Measurements from ENCODE around the gene NR2E1. TPM values are rescaled to one million over a fixed set of nuclear protein-coding genes. Genes with fewer than 3 reads are reported as not detected.
A peak's percentile ranks its signal among the peaks of the same experiment; 100 is the strongest.

Gene NR2E1
- total and polyA plus RNA-seq, 2 of the 13 experiments (the other 11 are each of a cell fraction or from before 2014, with no cell fraction given) = not detected

- TF ChIP-seq, protein P1, sequence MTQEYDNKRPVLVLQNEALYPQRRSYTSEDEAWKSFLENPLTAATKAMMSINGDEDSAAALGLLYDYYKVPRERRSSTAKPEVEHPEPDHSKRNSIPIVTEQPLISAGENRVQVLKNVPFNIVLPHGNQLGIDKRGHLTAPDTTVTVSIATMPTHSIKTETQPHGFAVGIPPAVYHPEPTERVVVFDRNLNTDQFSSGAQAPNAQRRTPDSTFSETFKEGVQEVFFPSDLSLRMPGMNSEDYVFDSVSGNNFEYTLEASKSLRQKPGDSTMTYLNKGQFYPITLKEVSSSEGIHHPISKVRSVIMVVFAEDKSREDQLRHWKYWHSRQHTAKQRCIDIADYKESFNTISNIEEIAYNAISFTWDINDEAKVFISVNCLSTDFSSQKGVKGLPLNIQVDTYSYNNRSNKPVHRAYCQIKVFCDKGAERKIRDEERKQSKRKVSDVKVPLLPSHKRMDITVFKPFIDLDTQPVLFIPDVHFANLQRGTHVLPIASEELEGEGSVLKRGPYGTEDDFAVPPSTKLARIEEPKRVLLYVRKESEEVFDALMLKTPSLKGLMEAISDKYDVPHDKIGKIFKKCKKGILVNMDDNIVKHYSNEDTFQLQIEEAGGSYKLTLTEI (CRISPR knock-in tag; conservative IDR thresholded peaks at IDR 0.05) = no peak
- peak; percentile 89 for TF ChIP-seq HNRNPL (IDR thresholded peaks at IDR 0.05; ENCODE audit: low read depth, low read length)
- TF ChIP-seq ZFP37 (CRISPR knock-in tag; IDR thresholded peaks at IDR 0.05; ENCODE audit: borderline replicate concordance) = no peak
- no peak for TF ChIP-seq ZNF550 (CRISPR knock-in tag; IDR thresholded peaks at IDR 0.05; ENCODE audit: borderline replicate concordance)
- TF ChIP-seq STAG1 (CRISPR knock-in tag; IDR thresholded peaks at IDR 0.05) = no peak
- TF ChIP-seq ZNF441 (CRISPR knock-in tag; IDR thresholded peaks at IDR 0.05; ENCODE audit: borderline replicate concordance) = no peak
- no peak for TF ChIP-seq ZNF841 (CRISPR knock-in tag; IDR thresholded peaks at IDR 0.05; ENCODE audit: borderline replicate concordance)
- TF ChIP-seq FOXA1 (IDR thresholded peaks at IDR 0.05) = no peak
- TF ChIP-seq FOXA1 (CRISPR knock-in tag; IDR thresholded peaks at IDR 0.05) = peak; percentile 54
- TF ChIP-seq HDAC2 (CRISPR knock-in tag; IDR thresholded peaks at IDR 0.05) = peak; percentile 49; the same call in 1 of the 2 replicates
- TF ChIP-seq, protein P2, sequence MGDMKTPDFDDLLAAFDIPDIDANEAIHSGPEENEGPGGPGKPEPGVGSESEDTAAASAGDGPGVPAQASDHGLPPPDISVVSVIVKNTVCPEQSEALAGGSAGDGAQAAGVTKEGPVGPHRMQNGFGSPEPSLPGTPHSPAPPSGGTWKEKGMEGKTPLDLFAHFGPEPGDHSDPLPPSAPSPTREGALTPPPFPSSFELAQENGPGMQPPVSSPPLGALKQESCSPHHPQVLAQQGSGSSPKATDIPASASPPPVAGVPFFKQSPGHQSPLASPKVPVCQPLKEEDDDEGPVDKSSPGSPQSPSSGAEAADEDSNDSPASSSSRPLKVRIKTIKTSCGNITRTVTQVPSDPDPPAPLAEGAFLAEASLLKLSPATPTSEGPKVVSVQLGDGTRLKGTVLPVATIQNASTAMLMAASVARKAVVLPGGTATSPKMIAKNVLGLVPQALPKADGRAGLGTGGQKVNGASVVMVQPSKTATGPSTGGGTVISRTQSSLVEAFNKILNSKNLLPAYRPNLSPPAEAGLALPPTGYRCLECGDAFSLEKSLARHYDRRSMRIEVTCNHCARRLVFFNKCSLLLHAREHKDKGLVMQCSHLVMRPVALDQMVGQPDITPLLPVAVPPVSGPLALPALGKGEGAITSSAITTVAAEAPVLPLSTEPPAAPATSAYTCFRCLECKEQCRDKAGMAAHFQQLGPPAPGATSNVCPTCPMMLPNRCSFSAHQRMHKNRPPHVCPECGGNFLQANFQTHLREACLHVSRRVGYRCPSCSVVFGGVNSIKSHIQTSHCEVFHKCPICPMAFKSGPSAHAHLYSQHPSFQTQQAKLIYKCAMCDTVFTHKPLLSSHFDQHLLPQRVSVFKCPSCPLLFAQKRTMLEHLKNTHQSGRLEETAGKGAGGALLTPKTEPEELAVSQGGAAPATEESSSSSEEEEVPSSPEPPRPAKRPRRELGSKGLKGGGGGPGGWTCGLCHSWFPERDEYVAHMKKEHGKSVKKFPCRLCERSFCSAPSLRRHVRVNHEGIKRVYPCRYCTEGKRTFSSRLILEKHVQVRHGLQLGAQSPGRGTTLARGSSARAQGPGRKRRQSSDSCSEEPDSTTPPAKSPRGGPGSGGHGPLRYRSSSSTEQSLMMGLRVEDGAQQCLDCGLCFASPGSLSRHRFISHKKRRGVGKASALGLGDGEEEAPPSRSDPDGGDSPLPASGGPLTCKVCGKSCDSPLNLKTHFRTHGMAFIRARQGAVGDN (CRISPR knock-in tag; IDR thresholded peaks at IDR 0.05) = peak; percentile 66
- TF ChIP-seq REPIN1 (CRISPR knock-in tag; IDR thresholded peaks at IDR 0.05; ENCODE audit: borderline replicate concordance, low read depth) = no peak
- TF ChIP-seq HNF1B (CRISPR knock-in tag; IDR thresholded peaks at IDR 0.05) = peak; percentile 36; the same call in 1 of the 2 replicates
- no peak for TF ChIP-seq ZBTB44 (CRISPR knock-in tag; IDR thresholded peaks at IDR 0.05)
- peak; percentile 54; the same call in 1 of the 2 replicates for TF ChIP-seq HMG20A (CRISPR knock-in tag; IDR thresholded peaks at IDR 0.05; ENCODE audit: borderline replicate concordance)
- TF ChIP-seq DZIP1 (CRISPR knock-in tag; IDR thresholded peaks at IDR 0.05) = no peak
- 0 out of 2 replicates have a peak, but pooled peaks have one; percentile 25 for TF ChIP-seq SOX5 (CRISPR knock-in tag; IDR thresholded peaks at IDR 0.05; ENCODE audit: borderline replicate concordance)
- peak; percentile 73 for TF ChIP-seq SALL1 (CRISPR knock-in tag; IDR thresholded peaks at IDR 0.05)
- no peak for TF ChIP-seq ZNF235 (CRISPR knock-in tag; IDR thresholded peaks at IDR 0.05; ENCODE audit: borderline replicate concordance)
Measured at GRCh38 chr6:108200631-108201030, 34.8 kb downstream of the NR2E1 start (continued).
